Mesenchymal stem cell (in vitro differentiated cells and primary cell): ENCODE measurements around the gene RERG.
A peak's percentile ranks its signal among the peaks of the same experiment; 100 is the strongest.

Experiments
- DNase-seq: peaks from one replicate; pipeline ENCODE4 v3.0.0-alpha.2; 2013
- H2AFZ ChIP-seq: one replicate; pipeline ENCODE4 v1.6.1; 2013; ENCODE audit warnings: low read depth, mild to moderate bottlenecking, control low read depth, inconsistent platforms, low read length, moderate library complexity
- H2AK5ac ChIP-seq: 2 replicates; pipeline ENCODE4 v1.6.1; 2013; ENCODE audit warnings: low read length, moderate library complexity, mild to moderate bottlenecking, inconsistent platforms; ENCODE audit not compliant: severe bottlenecking
- H2BK120ac ChIP-seq: one replicate; pipeline ENCODE4 v1.6.1; 2013; ENCODE audit warnings: low read depth, mild to moderate bottlenecking, inconsistent platforms, low read length, moderate library complexity
- H2BK12ac ChIP-seq, 2 experiments: one replicate each; pipeline ENCODE4 v1.6.1; 2013; ENCODE audit warnings: inconsistent platforms in 2 of 2, low read length in 2 of 2, mild to moderate bottlenecking in 2 of 2, moderate library complexity in 2 of 2, control low read depth in 1 of 2
- H2BK15ac ChIP-seq: one replicate; pipeline ENCODE4 v1.6.1; 2013; ENCODE audit warnings: mild to moderate bottlenecking, low read depth, inconsistent platforms; ENCODE audit not compliant: poor library complexity, severe bottlenecking
- H2BK5ac ChIP-seq: 2 replicates; pipeline ENCODE4 v1.6.1; 2013; ENCODE audit warnings: low read depth, mild to moderate bottlenecking, low read length, control low read depth, inconsistent platforms; ENCODE audit not compliant: poor library complexity, severe bottlenecking
- H3K14ac ChIP-seq, 2 experiments: one replicate each; pipeline ENCODE4 v1.6.1; 2013; ENCODE audit warnings: inconsistent platforms in 2 of 2, low read length in 2 of 2, control low read depth in 1 of 2, mild to moderate bottlenecking in 1 of 2, moderate library complexity in 1 of 2
- H3K18ac ChIP-seq, 2 experiments: one replicate each; pipeline ENCODE4 v1.6.1; 2013; ENCODE audit warnings: inconsistent platforms in 2 of 2, low read length in 2 of 2, control low read depth in 1 of 2, low read depth in 1 of 2, mild to moderate bottlenecking in 1 of 2
- H3K23ac ChIP-seq, 2 experiments: one replicate each; pipeline ENCODE4 v1.6.1; 2013; ENCODE audit warnings: inconsistent platforms in 2 of 2, low read length in 2 of 2, mild to moderate bottlenecking in 2 of 2, moderate library complexity in 2 of 2, control low read depth in 1 of 2
- H3K27ac ChIP-seq: 2 replicates; pipeline ENCODE4 v1.5.1; 2013; ENCODE audit warnings: mild to moderate bottlenecking, moderate library complexity, low read length, control low read depth, inconsistent platforms; ENCODE audit not compliant: poor library complexity, severe bottlenecking
- H3K27me3 ChIP-seq, 2 experiments: 2 replicates each; pipeline versions ENCODE4 v1.6.1 to v1.7.0; 2013; ENCODE audit warnings: low read length in 2 of 2, mild to moderate bottlenecking in 2 of 2, moderate library complexity in 2 of 2, control low read depth in 1 of 2, inconsistent platforms in 1 of 2; ENCODE audit not compliant: control insufficient read depth in 1 of 2, insufficient read depth in 1 of 2
- H3K36me3 ChIP-seq, 2 experiments: 2 replicates each; pipeline versions ENCODE4 v1.6.1 to v1.7.0; 2013; ENCODE audit warnings: low read length in 2 of 2, control low read depth in 1 of 2, inconsistent platforms in 1 of 2, low read depth in 1 of 2, mild to moderate bottlenecking in 1 of 2; ENCODE audit not compliant: insufficient read depth in 2 of 2, control insufficient read depth in 1 of 2
- H3K4ac ChIP-seq, 2 experiments: one replicate each; pipeline ENCODE4 v1.6.1; 2013; ENCODE audit warnings: inconsistent platforms in 2 of 2, low read length in 2 of 2, mild to moderate bottlenecking in 2 of 2, moderate library complexity in 2 of 2, control low read depth in 1 of 2, low read depth in 1 of 2
- H3K4me1 ChIP-seq: 2 replicates; pipeline ENCODE4 v1.6.1; 2013; ENCODE audit warnings: low read depth, low read length, control low read depth; ENCODE audit not compliant: control insufficient read depth, insufficient read depth
- H3K4me2 ChIP-seq: 2 replicates; pipeline ENCODE4 v1.6.1; 2013; ENCODE audit warnings: low read length, mild to moderate bottlenecking, inconsistent platforms; ENCODE audit not compliant: poor library complexity, severe bottlenecking
- H3K4me3 ChIP-seq, 2 experiments: 2 replicates each; pipeline versions ENCODE4 v1.5.1 to v1.7.0; 2013; ENCODE audit warnings: low read length in 2 of 2, mild to moderate bottlenecking in 2 of 2, control low read depth in 1 of 2, low read depth in 1 of 2; ENCODE audit not compliant: insufficient read depth in 1 of 2
- H3K79me1 ChIP-seq: replicated peaks from 2 replicates; pipeline ENCODE4 v1.6.1; 2013; ENCODE audit warnings: mild to moderate bottlenecking, control low read depth, low read length, inconsistent platforms; ENCODE audit not compliant: poor library complexity, severe bottlenecking
- H3K9ac ChIP-seq: 2 replicates; pipeline ENCODE4 v1.7.0; 2013; ENCODE audit warnings: mild to moderate bottlenecking, low read length, moderate library complexity
- H3K9me3 ChIP-seq: 2 replicates; pipeline ENCODE4 v1.7.0; 2013; ENCODE audit warnings: mild to moderate bottlenecking, low read length; ENCODE audit not compliant: control insufficient read depth
- H4K8ac ChIP-seq: one replicate; pipeline ENCODE4 v1.6.1; 2013; ENCODE audit warnings: inconsistent platforms, mild to moderate bottlenecking, low read length, moderate library complexity
- H4K91ac ChIP-seq: one replicate; pipeline ENCODE4 v1.6.1; 2013; ENCODE audit warnings: mild to moderate bottlenecking, low read length, inconsistent platforms
- WGBS: methylation state at CpG from one replicate; pipeline ENCODE4 v1.1.7; 2013; ENCODE audit warnings: mixed read lengths; 5-methylcytosine and 5-hydroxymethylcytosine counted together

The RERG gene

GRCh38 chr12:15196678-15197505 lies 24.3 kb downstream of the RERG start:
- Histone ChIP-seq H3K9me3 (no peaks in the 10 kb centered on the region), H3K4me3 (no peak overlapping the region), H4K91ac (no peak overlapping the region), H3K4me1 (no peaks in the 10 kb centered on the region), H2BK5ac (no peak overlapping the region), H3K27me3 (no peaks in the 10 kb centered on the region), H3K27ac (no peak overlapping the region), H4K8ac (no peak overlapping the region), H2BK15ac (no peak overlapping the region), H2AK5ac (no peak overlapping the region), H2AFZ (no peak overlapping the region), H3K14ac (no peak overlapping the region), H3K36me3 (no peaks in the 10 kb centered on the region), H3K23ac (no peak overlapping the region), H2BK12ac (no peak overlapping the region), H3K18ac (no peak overlapping the region), H3K4me2 (no peak overlapping the region), H3K79me1 (no peaks in the 10 kb centered on the region), H3K9ac (no peak overlapping the region), H3K4ac (no peak overlapping the region), H2BK120ac (no peak overlapping the region)
- no CpG with 5 or more reads among the region's 3 CpGs for WGBS
- no peak for DNase-seq

DNA sequence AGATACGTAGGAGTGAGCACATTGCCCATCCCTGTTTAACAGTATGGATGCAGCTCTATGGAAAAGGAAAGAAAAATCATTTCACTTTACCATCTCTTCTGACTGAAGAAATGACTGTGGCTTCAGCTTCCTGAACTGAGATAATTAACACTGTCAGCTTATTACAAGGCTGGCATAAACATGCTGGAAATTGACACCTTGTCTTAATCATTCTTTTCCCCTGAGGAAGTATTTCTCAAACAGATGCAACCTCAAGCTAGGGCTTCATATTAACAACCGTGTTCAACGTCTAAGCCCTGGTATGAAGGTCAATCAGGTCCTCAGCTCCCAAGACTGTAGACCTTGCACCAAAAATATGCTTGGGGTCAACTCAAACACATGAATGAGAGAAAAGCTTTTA lies 25.0 kb downstream of the RERG start:
- Histone ChIP-seq H3K4me1 (no peaks in the 10 kb centered on the region), H3K14ac (no peak overlapping the region), H2BK120ac (no peak overlapping the region), H3K18ac (no peak overlapping the region), H3K23ac (no peak overlapping the region), H3K4ac (no peak overlapping the region), H2AFZ (no peak overlapping the region), H3K27ac (no peak overlapping the region), H3K27me3 (no peaks in the 10 kb centered on the region), H3K9me3 (no peaks in the 10 kb centered on the region), H4K91ac (no peak overlapping the region), H2BK15ac (no peak overlapping the region), H2BK12ac (no peak overlapping the region), H2BK5ac (no peak overlapping the region), H3K4me2 (no peak overlapping the region), H3K4me3 (no peak overlapping the region), H3K79me1 (no peaks in the 10 kb centered on the region), H4K8ac (no peak overlapping the region), H3K36me3 (no peaks in the 10 kb centered on the region), H3K9ac (no peak overlapping the region), H2AK5ac (no peak overlapping the region)
- no peak for DNase-seq
- WGBS = 63% methylated on average over 3 of the region's 3 CpGs

DNA sequence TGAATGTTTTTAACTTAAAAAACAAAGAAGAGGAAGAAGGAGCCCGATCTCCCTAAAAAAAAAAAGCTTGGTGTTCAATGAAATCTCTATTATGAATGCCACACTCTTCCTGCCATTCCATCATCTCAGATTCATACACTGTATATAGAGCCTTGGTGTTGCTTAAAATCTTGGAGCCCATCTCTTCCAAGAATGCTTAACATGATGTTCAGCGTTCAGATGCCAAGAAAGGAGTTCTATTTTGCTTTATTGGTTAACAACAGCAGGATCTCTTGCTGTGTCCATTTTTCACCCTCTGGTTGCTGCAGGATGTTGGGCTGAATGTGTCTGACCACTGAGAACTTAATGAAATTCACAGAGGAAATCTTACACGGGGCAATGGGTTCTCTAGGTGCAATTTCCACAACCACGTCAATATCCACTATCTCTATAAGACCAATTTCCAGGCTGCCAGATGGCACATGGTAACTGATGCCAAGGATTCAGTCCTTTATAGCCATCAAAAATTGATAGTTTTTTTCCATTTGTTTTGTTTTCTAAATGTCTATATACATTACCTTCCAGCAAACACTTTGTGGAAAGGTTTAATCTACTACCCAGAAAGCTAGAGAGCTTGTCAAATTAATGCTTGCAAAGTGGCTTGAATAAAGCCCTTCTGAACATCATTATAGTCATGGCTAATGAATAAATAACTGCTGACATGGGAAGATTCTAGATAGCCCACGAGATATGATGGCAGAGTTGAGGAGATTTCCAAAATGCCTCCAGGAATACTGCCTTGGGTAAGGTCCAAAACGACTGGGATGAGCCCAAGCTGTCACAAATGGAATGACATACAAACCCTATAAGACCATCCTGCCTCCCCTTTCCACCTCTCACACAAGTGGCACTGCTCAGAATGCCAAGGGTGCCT lies 26.5 kb downstream of the RERG start:
- H3K18ac ChIP-seq = no peak overlapping the region
- no peak overlapping the region for H4K8ac ChIP-seq
- no peaks in the 10 kb centered on the region for H3K4me1 ChIP-seq
- H3K79me1 ChIP-seq = no peaks in the 10 kb centered on the region
- no peaks in the 10 kb centered on the region for H3K27me3 ChIP-seq
- DNase-seq = no peak
- H2AFZ ChIP-seq = no peak overlapping the region
- H2BK120ac ChIP-seq = no peak overlapping the region
- 81% methylated on average over 5 of the region's 6 CpGs for WGBS
- no peak overlapping the region for H4K91ac ChIP-seq
- no peak overlapping the region for H3K14ac ChIP-seq
- no peak overlapping the region for H2BK5ac ChIP-seq
- H3K9me3 ChIP-seq = no peaks in the 10 kb centered on the region
- H3K23ac ChIP-seq = no peak overlapping the region
- no peak overlapping the region for H2AK5ac ChIP-seq
- H3K9ac ChIP-seq = no peak overlapping the region
- no peak overlapping the region for H2BK15ac ChIP-seq
- H2BK12ac ChIP-seq = peak overlapping the region in 1 of 2 experiments; percentile 38
- H3K36me3 ChIP-seq = no peaks in the 10 kb centered on the region
- H3K4me3 ChIP-seq = no peak overlapping the region
- H3K4ac ChIP-seq = no peak overlapping the region
- no peak overlapping the region for H3K27ac ChIP-seq
- H3K4me2 ChIP-seq = no peak overlapping the region

GRCh38 chr12:15193946-15194345 lies 27.3 kb downstream of the RERG start:
- Histone ChIP-seq H4K8ac (no peak overlapping the region), H3K4me2 (no peak overlapping the region), H3K14ac (no peak overlapping the region), H3K9me3 (no peaks in the 10 kb centered on the region), H4K91ac (no peak overlapping the region), H3K9ac (no peak overlapping the region), H2BK15ac (no peak overlapping the region), H3K4ac (no peak overlapping the region), H3K27me3 (no peaks in the 10 kb centered on the region), H3K18ac (no peak overlapping the region), H2BK12ac (no peak overlapping the region), H3K23ac (no peak overlapping the region), H3K4me1 (no peaks in the 10 kb centered on the region), H3K4me3 (no peak overlapping the region), H3K36me3 (no peaks in the 10 kb centered on the region), H2BK120ac (no peak overlapping the region), H2BK5ac (no peak overlapping the region), H3K79me1 (no peaks in the 10 kb centered on the region), H2AFZ (no peak overlapping the region), H2AK5ac (no peak overlapping the region), H3K27ac (peak overlapping the region; percentile 10)
- WGBS = 24% methylated on average over 3 of the region's 3 CpGs
- DNase-seq = peak; percentile 18
